RWPE1 (cell line): ENCODE data around the gene GLT6D1.

ENCODE experiments used
- CTCF ChIA-PET: fragments of 350-600 bp; sonication (Branson Sonifier 250); formaldehyde crosslinking; extraction: SDS; loops from one replicate; lab custom pipeline; 2021; lab: Yijun Ruan, JAX
- POLR2A ChIA-PET: fragments of 400-600 bp; formaldehyde crosslinking; extraction: SDS; loops from one replicate; lab custom pipeline; 2020; ENCODE audit warnings: antibody characterized with exemption; ENCODE audit not compliant: low non-redundant PET; lab: Yijun Ruan, JAX
- DNase-seq: peaks from one replicate; pipeline ENCODE4 v3.0.0; 2012; ENCODE audit warnings: low spot score
- H3K27ac ChIP-seq: fragments of 450-650 bp; 2 replicates; pipeline ENCODE4 v1.5.1; 2017
- TF ChIP-seq, protein P1 (sequence below): fragments of 450-650 bp; conservative IDR thresholded peaks from 2 replicates; pipeline ENCODE4 v1.5.1; 2017; ENCODE audit warnings: low read depth, mild to moderate bottlenecking

Gene GLT6D1, protein sequence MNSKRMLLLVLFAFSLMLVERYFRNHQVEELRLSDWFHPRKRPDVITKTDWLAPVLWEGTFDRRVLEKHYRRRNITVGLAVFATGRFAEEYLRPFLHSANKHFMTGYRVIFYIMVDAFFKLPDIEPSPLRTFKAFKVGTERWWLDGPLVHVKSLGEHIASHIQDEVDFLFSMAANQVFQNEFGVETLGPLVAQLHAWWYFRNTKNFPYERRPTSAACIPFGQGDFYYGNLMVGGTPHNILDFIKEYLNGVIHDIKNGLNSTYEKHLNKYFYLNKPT

DNA sequence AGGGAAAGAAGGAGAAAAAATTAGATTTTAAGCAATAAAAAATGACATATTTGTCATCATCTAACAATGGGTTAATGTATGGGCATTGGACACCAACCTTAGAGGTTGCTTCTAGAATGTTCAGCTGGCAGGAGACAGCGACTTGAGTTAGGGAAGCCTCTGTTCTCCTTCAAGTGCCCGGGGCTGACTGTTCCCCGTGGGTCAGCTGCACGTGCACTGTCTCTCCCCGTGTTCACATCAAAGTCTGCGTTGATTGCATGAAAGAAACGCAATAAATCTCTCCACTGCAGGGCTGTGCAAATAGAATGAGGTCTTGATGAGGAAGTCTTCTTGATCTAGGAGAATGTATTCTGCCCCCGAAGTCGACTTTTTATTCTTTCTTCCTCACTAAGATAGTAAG lies at the start of gene GLT6D1:
Gene GLT6D1 (minus strand): TSS at position 345 of the 400 bp plus-strand sequence. CDS start 353 bp downstream, outside the sequence.
- TF ChIP-seq, protein P1, sequence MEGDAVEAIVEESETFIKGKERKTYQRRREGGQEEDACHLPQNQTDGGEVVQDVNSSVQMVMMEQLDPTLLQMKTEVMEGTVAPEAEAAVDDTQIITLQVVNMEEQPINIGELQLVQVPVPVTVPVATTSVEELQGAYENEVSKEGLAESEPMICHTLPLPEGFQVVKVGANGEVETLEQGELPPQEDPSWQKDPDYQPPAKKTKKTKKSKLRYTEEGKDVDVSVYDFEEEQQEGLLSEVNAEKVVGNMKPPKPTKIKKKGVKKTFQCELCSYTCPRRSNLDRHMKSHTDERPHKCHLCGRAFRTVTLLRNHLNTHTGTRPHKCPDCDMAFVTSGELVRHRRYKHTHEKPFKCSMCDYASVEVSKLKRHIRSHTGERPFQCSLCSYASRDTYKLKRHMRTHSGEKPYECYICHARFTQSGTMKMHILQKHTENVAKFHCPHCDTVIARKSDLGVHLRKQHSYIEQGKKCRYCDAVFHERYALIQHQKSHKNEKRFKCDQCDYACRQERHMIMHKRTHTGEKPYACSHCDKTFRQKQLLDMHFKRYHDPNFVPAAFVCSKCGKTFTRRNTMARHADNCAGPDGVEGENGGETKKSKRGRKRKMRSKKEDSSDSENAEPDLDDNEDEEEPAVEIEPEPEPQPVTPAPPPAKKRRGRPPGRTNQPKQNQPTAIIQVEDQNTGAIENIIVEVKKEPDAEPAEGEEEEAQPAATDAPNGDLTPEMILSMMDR, result no peak
- ChIA-PET CTCF (no interaction called here), POLR2A (no interaction called here)
- no peak for DNase-seq
- no peak within 1 kb of the TSS for H3K27ac ChIP-seq

DNA sequence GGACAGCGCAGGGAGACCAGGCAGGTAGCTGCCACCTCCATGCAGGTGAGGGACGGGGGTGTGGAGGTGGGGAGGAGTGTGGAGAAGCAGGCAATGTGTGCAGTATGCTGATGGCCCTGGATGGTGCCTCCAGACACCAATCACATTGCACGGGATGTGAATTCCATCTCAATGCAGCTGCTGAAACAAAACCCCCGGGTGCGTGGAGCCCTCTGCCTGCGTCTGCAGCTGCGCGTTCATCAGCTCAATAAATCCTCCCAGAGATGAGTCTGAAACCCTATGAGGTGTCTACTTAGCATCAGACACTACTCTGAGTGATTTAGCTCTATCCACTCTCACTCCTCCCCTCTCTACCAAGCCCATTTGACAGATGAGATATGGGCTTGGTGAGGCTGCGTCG lies 49.7 kb upstream of the GLT6D1 start:
- DNase-seq, result no peak
- TF ChIP-seq, protein P1, result no peak
- ChIA-PET CTCF (interaction anchor here (0.6 kb wide), 1 partner anchor 12 kb away, joined by 4 read pairs; no protein-coding TSS in a partner anchor), POLR2A (no interaction called here)
- H3K27ac ChIP-seq, result no peak overlapping the region

DNA sequence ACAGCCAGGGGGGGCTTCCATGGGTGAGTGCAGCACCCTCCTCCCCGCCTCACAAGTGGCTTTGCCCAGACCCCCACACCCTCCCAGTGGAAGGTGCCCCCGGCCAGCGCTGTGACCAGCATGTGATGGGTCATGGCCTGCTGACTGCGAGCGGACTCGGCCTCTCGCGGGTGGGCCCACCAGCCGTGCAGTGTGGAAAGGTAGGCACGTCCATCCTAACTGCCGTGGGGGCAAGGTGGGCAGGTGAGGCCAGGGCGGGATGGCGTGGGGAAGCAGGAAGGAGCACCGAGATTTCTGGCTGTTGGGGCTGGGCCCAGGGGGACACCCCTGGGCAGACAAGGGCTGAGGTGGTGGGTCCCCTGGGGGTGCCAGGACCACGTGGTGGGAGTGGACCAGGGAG lies 47.9 kb upstream of the GLT6D1 start:
- ChIA-PET POLR2A (no interaction called here), CTCF (no interaction called here)
- no peak for DNase-seq
- H3K27ac ChIP-seq, result no peak overlapping the region
- TF ChIP-seq, protein P1, result no peak

DNA sequence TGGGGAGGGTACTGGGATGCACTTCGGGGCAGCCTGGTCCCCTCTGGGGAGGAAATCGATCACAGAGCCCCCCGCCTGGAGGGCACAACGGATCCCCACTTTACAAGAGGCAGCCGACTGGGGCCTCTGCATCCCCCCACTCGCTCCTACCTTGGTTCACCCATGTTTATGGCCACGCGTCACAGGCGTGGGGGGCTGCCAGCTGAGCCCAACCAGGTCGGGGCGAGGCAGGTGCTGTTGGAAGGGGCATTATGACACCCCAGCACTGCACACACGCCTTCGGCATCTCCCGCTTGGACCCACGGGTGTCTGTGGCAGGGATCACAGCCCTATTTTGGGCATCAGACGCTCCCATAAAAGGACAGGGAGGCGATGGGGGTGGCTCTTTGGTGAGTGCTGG lies 45.4 kb upstream of the GLT6D1 start:
- ChIA-PET CTCF (no interaction called here), POLR2A (no interaction called here)
- TF ChIP-seq, protein P1, result no peak
- no peak overlapping the region for H3K27ac ChIP-seq
- no peak for DNase-seq

DNA sequence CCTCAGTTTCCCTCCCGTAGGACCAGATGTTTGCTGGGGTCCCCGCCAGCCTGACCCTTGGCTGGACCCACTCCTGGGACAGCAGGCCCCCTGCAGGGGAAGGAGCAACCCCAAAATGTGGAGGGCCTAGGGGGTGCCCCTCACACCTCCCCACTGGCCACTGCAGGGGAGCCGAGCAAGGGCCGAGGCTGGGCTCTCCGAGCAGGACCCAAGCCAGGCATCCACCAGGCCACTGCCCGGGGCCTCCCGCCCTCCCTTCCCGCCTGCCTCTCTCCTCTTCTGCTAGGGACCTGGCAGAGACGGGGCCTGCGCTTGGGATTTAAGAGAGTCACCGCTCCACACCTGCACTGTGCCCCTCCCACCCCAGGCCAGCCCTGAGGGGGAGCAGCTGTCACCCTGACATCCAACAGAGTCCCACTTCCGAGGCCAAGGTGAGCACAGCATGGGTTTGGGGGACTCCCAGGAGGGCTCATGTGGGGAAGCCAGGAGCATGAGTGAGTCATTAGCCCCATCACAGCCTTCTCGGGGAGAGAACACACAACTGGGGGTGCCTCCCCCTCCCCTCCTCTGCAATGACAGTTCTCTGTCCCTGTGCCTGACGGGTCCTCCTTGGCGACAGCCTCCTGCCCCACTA lies 44.2 kb upstream of the GLT6D1 start:
- CTCF ChIA-PET, result interaction anchor here (0.6 kb wide), 1 partner anchor 11 kb away, joined by 4 read pairs; no protein-coding TSS in a partner anchor
- POLR2A ChIA-PET, result no interaction called here
- no peak overlapping the region for H3K27ac ChIP-seq
- no peak for DNase-seq
- TF ChIP-seq, protein P1, result no peak

DNA sequence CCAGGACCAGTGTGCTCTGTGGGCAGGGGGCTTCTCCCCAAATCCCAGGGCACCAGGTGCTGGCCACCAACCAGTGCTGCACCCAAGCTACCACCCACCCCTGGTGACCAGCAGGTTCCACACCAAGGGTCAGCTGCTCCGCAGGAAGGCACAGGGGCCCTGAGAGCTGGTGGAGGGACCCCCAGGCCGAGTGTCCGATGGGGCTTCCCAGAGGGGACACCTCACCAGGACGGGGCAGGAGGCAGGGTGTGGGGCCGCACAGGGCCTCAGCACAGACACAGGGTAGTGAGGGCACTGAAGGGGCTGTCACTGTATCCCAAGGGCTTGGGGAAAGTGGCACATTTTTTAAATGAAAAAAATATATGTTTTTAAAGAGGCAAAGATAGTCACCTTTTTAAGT lies 41.8 kb upstream of the GLT6D1 start:
- TF ChIP-seq, protein P1, result no peak

More for the DNA sequence above, 41.8 kb upstream of the GLT6D1 start:
- POLR2A ChIA-PET, result no interaction called here
- CTCF ChIA-PET, result no interaction called here
- no peak overlapping the region for H3K27ac ChIP-seq
- DNase-seq, result no peak
